ENCODE data around the gene TMEM37. TPM values are rescaled to one million over a fixed set of nuclear protein-coding genes. Genes with fewer than 3 reads are reported as not detected.

TMEM37 gene
- total RNA-seq, 1 experiment from 2014 or later, result 9.6 TPM

DNA sequence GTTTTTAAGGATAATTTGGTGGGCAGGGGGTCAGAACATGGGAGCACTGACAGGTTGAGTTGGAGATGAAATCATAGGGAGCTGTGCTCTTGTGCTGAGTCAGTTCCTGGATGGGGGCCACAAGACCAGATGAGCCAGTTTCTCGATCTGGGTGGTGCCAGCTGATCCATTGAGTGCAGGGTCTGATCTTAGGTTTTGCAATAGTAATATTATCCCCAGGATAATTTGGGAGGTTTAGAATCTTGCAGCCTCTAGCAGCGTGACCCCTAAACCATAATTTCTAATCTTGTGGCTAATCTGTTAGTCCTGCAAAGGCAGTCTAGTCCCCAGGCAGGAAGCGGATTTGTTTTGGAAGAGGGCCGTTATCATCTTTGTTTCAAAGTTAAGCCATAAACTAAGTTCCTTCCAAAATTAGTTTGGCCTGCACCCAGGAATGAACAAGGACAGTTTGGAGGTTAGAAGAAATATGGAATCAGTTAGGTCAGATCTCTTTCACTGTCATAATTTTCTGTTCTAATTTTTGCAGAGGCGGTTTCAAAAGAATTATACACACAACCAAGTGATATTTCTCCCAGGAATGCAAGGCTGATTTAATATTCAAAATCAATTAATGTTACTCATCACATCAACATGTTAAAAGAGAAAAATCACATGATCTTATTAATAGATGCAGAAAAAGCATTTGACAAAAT, 41.9 kb upstream of the TMEM37 start (continued):
- TF ChIP-seq, protein P1, sequence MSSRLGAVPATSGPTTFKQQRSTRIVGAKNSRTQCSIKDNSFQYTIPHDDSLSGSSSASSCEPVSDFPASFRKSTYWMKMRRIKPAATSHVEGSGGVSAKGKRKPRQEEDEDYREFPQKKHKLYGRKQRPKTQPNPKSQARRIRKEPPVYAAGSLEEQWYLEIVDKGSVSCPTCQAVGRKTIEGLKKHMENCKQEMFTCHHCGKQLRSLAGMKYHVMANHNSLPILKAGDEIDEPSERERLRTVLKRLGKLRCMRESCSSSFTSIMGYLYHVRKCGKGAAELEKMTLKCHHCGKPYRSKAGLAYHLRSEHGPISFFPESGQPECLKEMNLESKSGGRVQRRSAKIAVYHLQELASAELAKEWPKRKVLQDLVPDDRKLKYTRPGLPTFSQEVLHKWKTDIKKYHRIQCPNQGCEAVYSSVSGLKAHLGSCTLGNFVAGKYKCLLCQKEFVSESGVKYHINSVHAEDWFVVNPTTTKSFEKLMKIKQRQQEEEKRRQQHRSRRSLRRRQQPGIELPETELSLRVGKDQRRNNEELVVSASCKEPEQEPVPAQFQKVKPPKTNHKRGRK (CRISPR knock-in tag; IDR thresholded peaks at IDR 0.05; ENCODE audit: borderline replicate concordance), result no peak
- TF ChIP-seq ESRRA (CRISPR knock-in tag; IDR thresholded peaks at IDR 0.05; ENCODE audit: borderline replicate concordance) (no peak), SMAD3 (CRISPR knock-in tag; IDR thresholded peaks at IDR 0.05; ENCODE audit: borderline replicate concordance) (no peak), TCF7 (CRISPR knock-in tag; IDR thresholded peaks at IDR 0.05; ENCODE audit: low read depth) (no peak), EMX1 (CRISPR knock-in tag; IDR thresholded peaks at IDR 0.05) (no peak), ZNF219 (CRISPR knock-in tag; IDR thresholded peaks at IDR 0.05; ENCODE audit: borderline replicate concordance) (no peak), FOXJ3 (CRISPR knock-in tag; IDR thresholded peaks at IDR 0.05; ENCODE audit: borderline replicate concordance) (no peak), NR1H2 (CRISPR knock-in tag; IDR thresholded peaks at IDR 0.05) (no peak)
- TF ChIP-seq, protein P2, sequence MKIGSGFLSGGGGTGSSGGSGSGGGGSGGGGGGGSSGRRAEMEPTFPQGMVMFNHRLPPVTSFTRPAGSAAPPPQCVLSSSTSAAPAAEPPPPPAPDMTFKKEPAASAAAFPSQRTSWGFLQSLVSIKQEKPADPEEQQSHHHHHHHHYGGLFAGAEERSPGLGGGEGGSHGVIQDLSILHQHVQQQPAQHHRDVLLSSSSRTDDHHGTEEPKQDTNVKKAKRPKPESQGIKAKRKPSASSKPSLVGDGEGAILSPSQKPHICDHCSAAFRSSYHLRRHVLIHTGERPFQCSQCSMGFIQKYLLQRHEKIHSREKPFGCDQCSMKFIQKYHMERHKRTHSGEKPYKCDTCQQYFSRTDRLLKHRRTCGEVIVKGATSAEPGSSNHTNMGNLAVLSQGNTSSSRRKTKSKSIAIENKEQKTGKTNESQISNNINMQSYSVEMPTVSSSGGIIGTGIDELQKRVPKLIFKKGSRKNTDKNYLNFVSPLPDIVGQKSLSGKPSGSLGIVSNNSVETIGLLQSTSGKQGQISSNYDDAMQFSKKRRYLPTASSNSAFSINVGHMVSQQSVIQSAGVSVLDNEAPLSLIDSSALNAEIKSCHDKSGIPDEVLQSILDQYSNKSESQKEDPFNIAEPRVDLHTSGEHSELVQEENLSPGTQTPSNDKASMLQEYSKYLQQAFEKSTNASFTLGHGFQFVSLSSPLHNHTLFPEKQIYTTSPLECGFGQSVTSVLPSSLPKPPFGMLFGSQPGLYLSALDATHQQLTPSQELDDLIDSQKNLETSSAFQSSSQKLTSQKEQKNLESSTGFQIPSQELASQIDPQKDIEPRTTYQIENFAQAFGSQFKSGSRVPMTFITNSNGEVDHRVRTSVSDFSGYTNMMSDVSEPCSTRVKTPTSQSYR (CRISPR knock-in tag; IDR thresholded peaks at IDR 0.05), result no peak
- TF ChIP-seq, protein P3, sequence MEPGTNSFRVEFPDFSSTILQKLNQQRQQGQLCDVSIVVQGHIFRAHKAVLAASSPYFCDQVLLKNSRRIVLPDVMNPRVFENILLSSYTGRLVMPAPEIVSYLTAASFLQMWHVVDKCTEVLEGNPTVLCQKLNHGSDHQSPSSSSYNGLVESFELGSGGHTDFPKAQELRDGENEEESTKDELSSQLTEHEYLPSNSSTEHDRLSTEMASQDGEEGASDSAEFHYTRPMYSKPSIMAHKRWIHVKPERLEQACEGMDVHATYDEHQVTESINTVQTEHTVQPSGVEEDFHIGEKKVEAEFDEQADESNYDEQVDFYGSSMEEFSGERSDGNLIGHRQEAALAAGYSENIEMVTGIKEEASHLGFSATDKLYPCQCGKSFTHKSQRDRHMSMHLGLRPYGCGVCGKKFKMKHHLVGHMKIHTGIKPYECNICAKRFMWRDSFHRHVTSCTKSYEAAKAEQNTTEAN (CRISPR knock-in tag; IDR thresholded peaks at IDR 0.05), result no peak
- TF ChIP-seq, protein P4, sequence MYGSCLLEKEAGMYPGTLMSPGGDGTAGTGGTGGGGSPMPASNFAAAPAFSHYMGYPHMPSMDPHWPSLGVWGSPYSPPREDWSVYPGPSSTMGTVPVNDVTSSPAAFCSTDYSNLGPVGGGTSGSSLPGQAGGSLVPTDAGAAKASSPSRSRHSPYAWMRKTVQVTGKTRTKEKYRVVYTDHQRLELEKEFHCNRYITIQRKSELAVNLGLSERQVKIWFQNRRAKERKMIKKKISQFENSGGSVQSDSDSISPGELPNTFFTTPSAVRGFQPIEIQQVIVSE (CRISPR knock-in tag; IDR thresholded peaks at IDR 0.05; ENCODE audit: borderline replicate concordance), result no peak

DNA sequence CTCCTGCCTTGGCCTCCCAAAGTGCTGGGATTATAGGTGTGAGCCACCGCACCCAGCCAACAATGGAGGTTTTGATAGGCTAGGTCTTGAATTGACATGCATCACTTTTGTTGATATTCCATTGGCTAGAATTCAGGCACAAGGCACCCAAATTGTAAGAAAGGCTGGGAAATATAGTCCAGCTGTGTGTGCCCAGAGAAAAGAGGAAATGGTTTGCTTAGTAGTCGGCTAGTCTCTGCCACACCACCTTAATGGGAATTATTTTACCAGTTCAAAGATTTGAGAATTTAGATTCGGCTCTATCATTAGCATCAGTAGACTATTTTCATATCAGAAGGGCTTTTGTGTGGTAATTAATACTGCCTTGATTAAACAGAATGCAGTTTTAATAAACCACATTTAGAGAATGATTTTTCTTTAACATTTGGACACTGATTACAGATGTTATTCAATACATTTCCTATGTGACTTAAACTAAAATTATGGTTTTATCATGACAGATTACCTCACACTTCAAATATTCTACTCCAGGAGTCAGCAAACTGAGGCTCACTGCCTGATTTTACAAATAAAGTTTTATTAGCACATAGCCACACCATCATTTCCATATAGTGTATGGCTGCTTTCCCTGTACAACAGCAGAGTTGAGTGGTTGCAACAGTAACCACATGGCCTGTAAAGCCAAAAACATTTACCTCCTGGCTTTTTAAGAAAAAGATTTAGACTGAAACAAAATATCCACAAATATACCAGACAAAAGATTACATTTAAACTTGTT, 37.5 kb upstream of the TMEM37 start:
- ChIA-PET POLR2A (no interaction called here), CTCF (interaction anchor here (1.5 kb wide), 1 partner anchor 82 kb away, joined by 3 read pairs; no protein-coding TSS in a partner anchor)
- H3K4me1 Mint-ChIP-seq, result peaks cover 16% of the 10 kb centered on the region
- no peaks in the 10 kb centered on the region for H3K9me3 Mint-ChIP-seq
- DNase-seq (ENCODE audit: low spot score) (no peak), ATAC-seq (no peak)
- H3K36me3 Mint-ChIP-seq, result no peaks in the 10 kb centered on the region
- H3K4me3 Mint-ChIP-seq, result no peak overlapping the region
- TF ChIP-seq, protein P5, sequence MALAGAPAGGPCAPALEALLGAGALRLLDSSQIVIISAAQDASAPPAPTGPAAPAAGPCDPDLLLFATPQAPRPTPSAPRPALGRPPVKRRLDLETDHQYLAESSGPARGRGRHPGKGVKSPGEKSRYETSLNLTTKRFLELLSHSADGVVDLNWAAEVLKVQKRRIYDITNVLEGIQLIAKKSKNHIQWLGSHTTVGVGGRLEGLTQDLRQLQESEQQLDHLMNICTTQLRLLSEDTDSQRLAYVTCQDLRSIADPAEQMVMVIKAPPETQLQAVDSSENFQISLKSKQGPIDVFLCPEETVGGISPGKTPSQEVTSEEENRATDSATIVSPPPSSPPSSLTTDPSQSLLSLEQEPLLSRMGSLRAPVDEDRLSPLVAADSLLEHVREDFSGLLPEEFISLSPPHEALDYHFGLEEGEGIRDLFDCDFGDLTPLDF (CRISPR knock-in tag; IDR thresholded peaks at IDR 0.05), result no peak
- TF ChIP-seq, protein P6, sequence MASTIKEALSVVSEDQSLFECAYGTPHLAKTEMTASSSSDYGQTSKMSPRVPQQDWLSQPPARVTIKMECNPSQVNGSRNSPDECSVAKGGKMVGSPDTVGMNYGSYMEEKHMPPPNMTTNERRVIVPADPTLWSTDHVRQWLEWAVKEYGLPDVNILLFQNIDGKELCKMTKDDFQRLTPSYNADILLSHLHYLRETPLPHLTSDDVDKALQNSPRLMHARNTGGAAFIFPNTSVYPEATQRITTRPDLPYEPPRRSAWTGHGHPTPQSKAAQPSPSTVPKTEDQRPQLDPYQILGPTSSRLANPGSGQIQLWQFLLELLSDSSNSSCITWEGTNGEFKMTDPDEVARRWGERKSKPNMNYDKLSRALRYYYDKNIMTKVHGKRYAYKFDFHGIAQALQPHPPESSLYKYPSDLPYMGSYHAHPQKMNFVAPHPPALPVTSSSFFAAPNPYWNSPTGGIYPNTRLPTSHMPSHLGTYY (CRISPR knock-in tag; IDR thresholded peaks at IDR 0.05), result no peak
- no peak for TF ChIP-seq ATF1 (CRISPR knock-in tag; IDR thresholded peaks at IDR 0.05)
- TF ChIP-seq TEAD1 (CRISPR knock-in tag; IDR thresholded peaks at IDR 0.05), result no peak
- no peaks in the 10 kb centered on the region for H3K27me3 Mint-ChIP-seq (ENCODE audit: low read depth)
- no peak overlapping the region for H3K27ac Mint-ChIP-seq

All from WTC11 (cell line).